ENCODE results near the gene SMIM1.

DNA sequence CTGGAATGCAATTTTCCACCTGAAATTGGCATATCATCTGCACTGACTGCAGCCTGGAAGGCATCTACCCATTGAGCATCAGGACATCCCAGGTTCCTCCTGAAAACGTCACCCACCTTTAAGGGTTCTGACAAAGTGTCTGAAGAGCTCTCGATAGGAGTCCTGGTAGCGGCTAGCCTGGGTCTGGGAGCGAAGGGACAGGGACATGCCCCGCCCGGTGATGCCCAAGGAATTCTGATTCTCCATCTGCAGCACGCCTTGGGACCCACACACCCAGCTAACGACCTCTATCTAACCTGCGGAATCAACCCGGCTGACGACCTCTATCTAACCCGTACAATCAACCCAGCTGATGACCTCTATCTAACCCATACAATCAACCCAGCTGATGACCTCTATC, 33.6 kb upstream of the SMIM1 start:
- TF ChIP-seq, protein P1, sequence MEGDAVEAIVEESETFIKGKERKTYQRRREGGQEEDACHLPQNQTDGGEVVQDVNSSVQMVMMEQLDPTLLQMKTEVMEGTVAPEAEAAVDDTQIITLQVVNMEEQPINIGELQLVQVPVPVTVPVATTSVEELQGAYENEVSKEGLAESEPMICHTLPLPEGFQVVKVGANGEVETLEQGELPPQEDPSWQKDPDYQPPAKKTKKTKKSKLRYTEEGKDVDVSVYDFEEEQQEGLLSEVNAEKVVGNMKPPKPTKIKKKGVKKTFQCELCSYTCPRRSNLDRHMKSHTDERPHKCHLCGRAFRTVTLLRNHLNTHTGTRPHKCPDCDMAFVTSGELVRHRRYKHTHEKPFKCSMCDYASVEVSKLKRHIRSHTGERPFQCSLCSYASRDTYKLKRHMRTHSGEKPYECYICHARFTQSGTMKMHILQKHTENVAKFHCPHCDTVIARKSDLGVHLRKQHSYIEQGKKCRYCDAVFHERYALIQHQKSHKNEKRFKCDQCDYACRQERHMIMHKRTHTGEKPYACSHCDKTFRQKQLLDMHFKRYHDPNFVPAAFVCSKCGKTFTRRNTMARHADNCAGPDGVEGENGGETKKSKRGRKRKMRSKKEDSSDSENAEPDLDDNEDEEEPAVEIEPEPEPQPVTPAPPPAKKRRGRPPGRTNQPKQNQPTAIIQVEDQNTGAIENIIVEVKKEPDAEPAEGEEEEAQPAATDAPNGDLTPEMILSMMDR (IDR thresholded peaks at IDR 0.05) = no peak
- no peak for TF ChIP-seq POLR2A (IDR thresholded peaks at IDR 0.05)
